CD14-positive monocyte (primary cell): ENCODE data around the gene NTRK3. TPM values are rescaled to one million over a fixed set of nuclear protein-coding genes. Genes with fewer than 3 reads are reported as not detected.

ENCODE experiments used
- DNase-seq, 3 donors: peaks; one replicate each; pipeline ENCODE4 v3.0.0-alpha.2; 2011 to 2022
- H2AFZ ChIP-seq: 2 replicates; pipeline ENCODE4 v1.6.0; 2012; ENCODE audit warnings: mild to moderate bottlenecking, low read depth, low read length, inconsistent platforms; ENCODE audit not compliant: insufficient read depth, poor library complexity, severe bottlenecking
- H3K27ac ChIP-seq, 2 donors: 1 replicate in 1 of 2; 2 replicates in 1 of 2; pipeline ENCODE4 v1.5.1; 2012 to 2013; ENCODE audit warnings: low read length in 2 of 2, control low read depth in 1 of 2, inconsistent platforms in 1 of 2, low read depth in 1 of 2, mild to moderate bottlenecking in 1 of 2
- H3K27me3 ChIP-seq, 2 donors: one replicate each; pipeline versions ENCODE4 v1.6.0 to v1.6.1; 2011 to 2013; ENCODE audit warnings: low read length in 2 of 2; ENCODE audit not compliant: control insufficient read depth in 2 of 2, insufficient read depth in 2 of 2
- H3K36me3 ChIP-seq, 2 donors: replicated peaks in 1 of 2; 1 replicate in 1 of 2; 2 replicates in 1 of 2; pipeline versions ENCODE4 v1.5.1 to v1.6.1; 2012 to 2013; ENCODE audit warnings: low read length in 2 of 2, control low read depth in 1 of 2, inconsistent platforms in 1 of 2, mild to moderate bottlenecking in 1 of 2; ENCODE audit not compliant: insufficient read depth in 2 of 2, control insufficient read depth in 1 of 2
- H3K4me1 ChIP-seq, 2 donors: 1 replicate in 1 of 2; 2 replicates in 1 of 2; pipeline versions ENCODE4 v1.5.1 to v1.6.1; 2012 to 2013; ENCODE audit warnings: low read length in 2 of 2, control low read depth in 1 of 2, inconsistent platforms in 1 of 2, mild to moderate bottlenecking in 1 of 2, moderate library complexity in 1 of 2; ENCODE audit not compliant: insufficient read depth in 2 of 2, control insufficient read depth in 1 of 2
- H3K4me2 ChIP-seq: replicated peaks from 2 replicates; pipeline ENCODE3; 2012; ENCODE audit warnings: low read length, moderate library complexity, mild to moderate bottlenecking; ENCODE audit not compliant: poor library complexity, severe bottlenecking; ENCODE audit errors: extremely low read depth
- H3K4me3 ChIP-seq, 3 experiments: fragments of 200-600 bp in 1 of 3; sonication (generic) in 1 of 3; replicated peaks in 1 of 3; 1 replicate in 2 of 3; 2 replicates in 1 of 3; pipeline ENCODE4 v1.5.1; 2011 to 2013; ENCODE audit warnings: low read length in 3 of 3, mild to moderate bottlenecking in 3 of 3, control low read depth in 2 of 3, low read depth in 2 of 3, inconsistent platforms in 1 of 3, moderate library complexity in 1 of 3
- H3K79me2 ChIP-seq: 2 replicates; pipeline ENCODE4 v1.6.0; 2012; ENCODE audit warnings: mild to moderate bottlenecking, control low read depth, inconsistent platforms, low read length, moderate library complexity; ENCODE audit not compliant: insufficient read depth
- H3K9ac ChIP-seq: 2 replicates; pipeline ENCODE4 v1.6.0; 2017; ENCODE audit warnings: low read length, mild to moderate bottlenecking; ENCODE audit not compliant: insufficient read depth, poor library complexity, severe bottlenecking
- H3K9me3 ChIP-seq, 2 donors: replicated peaks in 1 of 2; 1 replicate in 1 of 2; 2 replicates in 1 of 2; pipeline versions ENCODE4 v1.5.1 to v1.6.1; 2012 to 2013; ENCODE audit warnings: low read length in 2 of 2, control low read depth in 1 of 2; ENCODE audit not compliant: control insufficient read depth in 1 of 2, insufficient read depth in 1 of 2
- H4K20me1 ChIP-seq: 2 replicates; pipeline ENCODE4 v1.6.0; 2012; ENCODE audit warnings: mild to moderate bottlenecking, low read length, control low read depth, moderate library complexity; ENCODE audit not compliant: insufficient read depth
- H3K27ac Mint-ChIP-seq, 7 donors: one replicate each; pipeline ENCODE4 v1.8.0; 2020; ENCODE audit warnings: mild to moderate bottlenecking in 7 of 7, mixed read lengths in 7 of 7, moderate library complexity in 6 of 7, inconsistent platforms in 2 of 7
- H3K27me3 Mint-ChIP-seq, 3 donors: one replicate each; pipeline ENCODE4 v1.8.0; 2021 to 2022; ENCODE audit warnings: low read depth in 3 of 3, mild to moderate bottlenecking in 3 of 3, mixed read lengths in 3 of 3, moderate library complexity in 3 of 3, inconsistent platforms in 1 of 3
- H3K36me3 Mint-ChIP-seq, 2 donors: one replicate each; pipeline ENCODE4 v1.8.0; 2020; ENCODE audit warnings: mixed read lengths in 2 of 2, inconsistent platforms in 1 of 2, mild to moderate bottlenecking in 1 of 2
- H3K4me1 Mint-ChIP-seq: one replicate; pipeline ENCODE4 v1.8.0; 2020; ENCODE audit warnings: mild to moderate bottlenecking, mixed read lengths
- H3K4me3 Mint-ChIP-seq, 2 donors: one replicate each; pipeline ENCODE4 v1.8.0; 2020; ENCODE audit warnings: mild to moderate bottlenecking in 2 of 2, mixed read lengths in 2 of 2, moderate library complexity in 1 of 2
- H3K9me3 Mint-ChIP-seq, 7 donors: one replicate each; pipeline ENCODE4 v1.8.0; 2020 to 2022; ENCODE audit warnings: mixed read lengths in 7 of 7, mild to moderate bottlenecking in 6 of 7, moderate library complexity in 6 of 7, inconsistent platforms in 2 of 7
- WGBS: methylation state at CpG from one replicate; pipeline ENCODE4 v1.1.5; 2013; ENCODE audit warnings: missing lambda C conversion rate; ENCODE audit not compliant: insufficient coverage; 5-methylcytosine and 5-hydroxymethylcytosine counted together
- intact Hi-C, 2 donors: fragments of 100-400 bp; cut with micrococcal nuclease; formaldehyde crosslinking; loops; one replicate each; pipeline versions ENCODE4 v1.15.0 to v1.15.1; 2023
- polyA plus RNA-seq, 3 donors: library from polyadenylated mRNA; depleted of rRNA in 1 of 3; unstranded in 2 of 3; stranded (reverse) in 1 of 3; fragments of 300-500 nt in 2 of 3; fragments of >200 nt in 1 of 3; fragmentation: Illumina TruSeq in 2 of 3; gene quantifications; 1 replicate in 2 of 3; 2 replicates in 1 of 3; pipeline ENCODE4 v1.2.3, GENCODE V29; 2012 to 2021
- small RNA-seq: library from RNA; depleted of rRNA; stranded (forward); fragments of <200 nt; gene quantifications from one replicate; pipeline ENCODE3, GENCODE V24; 2012; ENCODE audit warnings: low read depth; ENCODE audit not compliant: insufficient read length
- TF ChIP-seq, protein P1 (sequence below): fragments of 200-600 bp; IDR thresholded peaks from one replicate; pipeline ENCODE4 v1.8.0; 2022; ENCODE audit warnings: antibody characterized with exemption, mild to moderate bottlenecking

The NTRK3 gene
- polyA plus RNA-seq, 3 donors: not detected

DNA sequence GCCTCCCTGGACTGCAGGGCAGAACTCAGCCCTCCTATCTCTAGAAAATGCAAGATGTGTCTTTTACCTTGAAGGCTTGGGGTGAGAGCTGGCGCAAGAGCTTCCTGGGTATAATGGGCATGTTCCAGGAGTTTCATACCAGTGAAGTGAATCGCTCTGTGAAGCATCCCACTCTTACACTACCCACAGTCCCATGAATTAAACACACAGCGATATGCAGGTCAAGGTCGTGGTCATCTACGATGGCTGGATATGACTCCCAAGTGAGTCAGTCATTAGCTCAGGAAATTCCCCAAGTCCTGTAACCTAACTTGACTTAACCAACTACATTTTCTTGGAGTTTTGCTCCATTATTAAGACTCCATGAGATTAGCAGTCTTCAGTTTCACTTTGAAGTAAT lies 439.7 kb downstream of the NTRK3 start:
- intact Hi-C loops: no loop called here
- no peaks in the 10 kb centered on the region for H3K36me3 ChIP-seq
- DNase-seq: peak in 1 of 3 donors; percentile 6
- H3K9me3 ChIP-seq: no peaks in the 10 kb centered on the region
- no peak overlapping the region for H2AFZ ChIP-seq
- H3K79me2 ChIP-seq: no peaks in the 10 kb centered on the region
- no peak overlapping the region for H3K4me3 ChIP-seq
- Mint-ChIP-seq H3K27ac (no peak overlapping the region), H3K36me3 (no peaks in the 10 kb centered on the region), H3K9me3 (peaks cover 0 to 6% (median 3%) of the 10 kb centered on the region in 7 donors), H3K27me3 (peaks cover 0 to 5% (median 0%) of the 10 kb centered on the region in 3 donors), H3K4me3 (no peak overlapping the region), H3K4me1 (no peaks in the 10 kb centered on the region)
- H3K4me1 ChIP-seq: no peaks in the 10 kb centered on the region
- no peak overlapping the region for H3K4me2 ChIP-seq
- no peaks in the 10 kb centered on the region for H3K27me3 ChIP-seq
- H4K20me1 ChIP-seq: no peaks in the 10 kb centered on the region
- no peak overlapping the region for H3K27ac ChIP-seq
- TF ChIP-seq, protein P1, sequence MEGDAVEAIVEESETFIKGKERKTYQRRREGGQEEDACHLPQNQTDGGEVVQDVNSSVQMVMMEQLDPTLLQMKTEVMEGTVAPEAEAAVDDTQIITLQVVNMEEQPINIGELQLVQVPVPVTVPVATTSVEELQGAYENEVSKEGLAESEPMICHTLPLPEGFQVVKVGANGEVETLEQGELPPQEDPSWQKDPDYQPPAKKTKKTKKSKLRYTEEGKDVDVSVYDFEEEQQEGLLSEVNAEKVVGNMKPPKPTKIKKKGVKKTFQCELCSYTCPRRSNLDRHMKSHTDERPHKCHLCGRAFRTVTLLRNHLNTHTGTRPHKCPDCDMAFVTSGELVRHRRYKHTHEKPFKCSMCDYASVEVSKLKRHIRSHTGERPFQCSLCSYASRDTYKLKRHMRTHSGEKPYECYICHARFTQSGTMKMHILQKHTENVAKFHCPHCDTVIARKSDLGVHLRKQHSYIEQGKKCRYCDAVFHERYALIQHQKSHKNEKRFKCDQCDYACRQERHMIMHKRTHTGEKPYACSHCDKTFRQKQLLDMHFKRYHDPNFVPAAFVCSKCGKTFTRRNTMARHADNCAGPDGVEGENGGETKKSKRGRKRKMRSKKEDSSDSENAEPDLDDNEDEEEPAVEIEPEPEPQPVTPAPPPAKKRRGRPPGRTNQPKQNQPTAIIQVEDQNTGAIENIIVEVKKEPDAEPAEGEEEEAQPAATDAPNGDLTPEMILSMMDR: no peak
- WGBS: 96% methylated on average over 4 of the region's 5 CpGs
- H3K9ac ChIP-seq: no peak overlapping the region

DNA sequence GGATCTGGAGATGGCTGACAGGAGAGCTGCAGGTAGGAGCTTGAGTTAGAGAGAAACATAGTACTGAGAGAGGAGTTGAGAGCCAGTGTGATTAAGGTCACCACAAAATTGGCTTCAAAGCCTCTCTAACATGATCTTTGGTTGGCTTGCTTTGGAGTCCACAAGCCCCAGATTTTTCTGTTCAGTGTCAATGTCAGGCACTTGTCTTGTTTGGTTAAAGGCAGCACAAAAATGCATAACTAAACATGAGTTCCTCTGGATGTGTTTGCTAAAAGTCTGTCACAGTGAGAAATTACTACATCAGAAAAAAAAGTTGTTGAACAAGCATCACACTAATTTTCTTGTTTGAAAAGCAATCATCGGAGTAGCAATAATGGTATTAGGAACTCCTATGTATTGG lies 440.5 kb downstream of the NTRK3 start:
- intact Hi-C loops: no loop called here
- no peak for DNase-seq
- H3K27me3 ChIP-seq: no peaks in the 10 kb centered on the region
- no peaks in the 10 kb centered on the region for H4K20me1 ChIP-seq
- Mint-ChIP-seq H3K27ac (no peak overlapping the region), H3K4me3 (no peak overlapping the region), H3K27me3 (no peaks in the 10 kb centered on the region), H3K36me3 (no peaks in the 10 kb centered on the region), H3K4me1 (no peaks in the 10 kb centered on the region), H3K9me3 (peaks cover 0 to 5% (median 3%) of the 10 kb centered on the region in 7 donors)
- no peak overlapping the region for H3K4me3 ChIP-seq
- no peak overlapping the region for H3K9ac ChIP-seq
- H3K4me1 ChIP-seq: no peaks in the 10 kb centered on the region
- no peaks in the 10 kb centered on the region for H3K9me3 ChIP-seq
- no peak overlapping the region for H2AFZ ChIP-seq
- no peak overlapping the region for H3K4me2 ChIP-seq
- no peaks in the 10 kb centered on the region for H3K79me2 ChIP-seq
- H3K36me3 ChIP-seq: no peaks in the 10 kb centered on the region
- TF ChIP-seq, protein P1: no peak
- no peak overlapping the region for H3K27ac ChIP-seq
- no CpG with 5 or more reads among the region's 1 CpG for WGBS

Small RNA genes lying within 50 kb of the gene (small RNA-seq; reads per million reads assigned to genes)
- gene MED28P6: not detected

Other genes starting within 250 kb of the NTRK3 start
- 10 to 100 TPM in 2 of 3 donors, 1 to 10 TPM in 1; 6.3 to 20.3 (median 17.0) TPM for gene MRPL46, start 210.6 kb upstream of the NTRK3 start, polyA plus RNA-seq
- gene MRPS11, start 211.0 kb upstream of the NTRK3 start, polyA plus RNA-seq: 10 to 100 TPM; 31.1 to 70.2 (median 65.2) TPM